H1 (cell line): ENCODE results near the gene TMUB1. TPM values are rescaled to one million over a fixed set of nuclear protein-coding genes. Genes with fewer than 3 reads are reported as not detected.

Source experiments
- BCL11A ChIP-seq, 2 experiments: IDR thresholded peaks; one replicate each; pipeline ENCODE4 v1.6.1; 2011; ENCODE audit warnings: low read depth in 2 of 2, low read length in 2 of 2, mild to moderate bottlenecking in 2 of 2
- BRCA1 ChIP-seq: IDR thresholded peaks from 2 replicates; pipeline ENCODE4 v1.6.1; 2012; ENCODE audit warnings: low read depth, low read length, improper control_type of control experiment
- CHD7 ChIP-seq: fragments of 300-600 bp; sonication (generic); IDR thresholded peaks from 2 replicates; pipeline ENCODE4 v1.7.1; 2012; ENCODE audit warnings: low read length, moderate library complexity, mild to moderate bottlenecking, inconsistent platforms; ENCODE audit not compliant: insufficient replicate concordance
- EGR1 ChIP-seq: IDR thresholded peaks from 2 replicates; pipeline ENCODE4 v1.6.1; 2011; ENCODE audit warnings: low read depth, low read length, borderline replicate concordance
- FOSL1 ChIP-seq: IDR thresholded peaks from 2 replicates; pipeline ENCODE4 v1.6.1; 2011; ENCODE audit warnings: mild to moderate bottlenecking, low read depth, low read length, moderate library complexity; ENCODE audit not compliant: insufficient read depth
- HDAC2 ChIP-seq, 2 experiments: fragments of 300-600 bp in 1 of 2; sonication (generic) in 1 of 2; IDR thresholded peaks; 2 replicates each; pipeline ENCODE4 v1.6.1; 2011 to 2012; ENCODE audit warnings: low read depth in 2 of 2, low read length in 2 of 2, mild to moderate bottlenecking in 2 of 2, moderate library complexity in 2 of 2, borderline replicate concordance in 1 of 2, inconsistent platforms in 1 of 2
- MAX ChIP-seq: IDR thresholded peaks from 2 replicates; pipeline ENCODE4 v1.6.1; 2012; ENCODE audit warnings: inconsistent platforms
- POU5F1 ChIP-seq: IDR thresholded peaks from 2 replicates; pipeline ENCODE4 v1.6.1; 2011; ENCODE audit warnings: low read depth, mild to moderate bottlenecking, low read length, moderate library complexity
- RFX5 ChIP-seq: IDR thresholded peaks from 2 replicates; pipeline ENCODE4 v1.6.1; 2011; ENCODE audit warnings: low read depth, low read length, improper control_type of control experiment, borderline replicate concordance
- SP2 ChIP-seq: IDR thresholded peaks from 2 replicates; pipeline ENCODE4 v1.6.1; 2012; ENCODE audit warnings: mild to moderate bottlenecking, low read length, inconsistent platforms
- TBP ChIP-seq: IDR thresholded peaks from 2 replicates; pipeline ENCODE4 v1.6.1; 2011; ENCODE audit warnings: low read depth, low read length, improper control_type of control experiment
- polyA plus RNA-seq, 7 experiments: library from polyadenylated mRNA; depleted of rRNA in 3 of 7; stranded (reverse) in 5 of 7; unstranded in 2 of 7; fragments of >200 nt in 5 of 7; fragments of 200-250 nt in 2 of 7; gene quantifications; 1 replicate in 5 of 7; 2 replicates in 1 of 7; 4 replicates in 1 of 7; pipeline versions ENCODE4 v1.2.1 to v1.2.3, GENCODE V29; 2011 to 2013; ENCODE audit warnings: missing spikeins in 2 of 7, mixed read lengths in 2 of 7
- total RNA-seq: library from RNA; stranded (reverse); fragmentation: NEBNext Ultra II Directional; extraction: Animal tissue kit (Norgen Biotek cat#: 25700); gene quantifications from 2 replicates; pipeline ENCODE4 v1.2.1, GENCODE V29; 2021

TMUB1 gene
- total and polyA plus RNA-seq, 2 of the 8 experiments (the other 6 are each of a cell fraction or from before 2014, with no cell fraction given): 41.4 to 56.2 TPM

GRCh38 chr7:151125470-151125845 lies 42.2 kb upstream of the TMUB1 start (continued):
- TF ChIP-seq CHD7: no peak
- no peak for TF ChIP-seq FOSL1
- TF ChIP-seq TBP: 0 out of 2 replicates have a peak, but pooled peaks have one; percentile 34
- TF ChIP-seq RFX5: no peak
- TF ChIP-seq BCL11A (IDR thresholded peaks at IDR 0.05; ENCODE audit: low read depth in 2 of 2, low read length in 2 of 2): no peak
- no peak for TF ChIP-seq EGR1
- no peak for TF ChIP-seq MAX
- peak; percentile 8 to 68; a peak in 1 of 4 replicates for TF ChIP-seq HDAC2 (IDR thresholded peaks at IDR 0.05; ENCODE audit: borderline replicate concordance in 1 of 2, low read depth in 2 of 2, low read length in 2 of 2)
- no peak for TF ChIP-seq POU5F1
- no peak for TF ChIP-seq BRCA1
- TF ChIP-seq SP2: no peak
